GM12878 (cell line): ENCODE results near the gene LPCAT3. TPM values are rescaled to one million over a fixed set of nuclear protein-coding genes. Genes with fewer than 3 reads are reported as not detected.

ENCODE experiments used
- ATAC-seq: fragments of 200-7000 bp; cut with Tn5 transposase; 3 replicates; pipeline ENCODE4 v1.9.1; 2020; ENCODE audit warnings: mild to moderate bottlenecking, moderate library complexity
- BruUV-seq: library from RNA; stranded (reverse); fragments of 400-500 nt; replicated peaks from 2 replicates; lab custom pipeline; 2021; lab: Mats Ljungman, UMichigan
- CTCF ChIA-PET: fragments of 300-600 bp; sonication (Branson Sonifier 250); formaldehyde crosslinking; extraction: SDS; loops from one replicate; lab custom pipeline; 2021; ENCODE audit warnings: inconsistent platforms; lab: Yijun Ruan, JAX
- POLR2A ChIA-PET: fragments of 350-600 bp; formaldehyde crosslinking; extraction: SDS; loops from one replicate; lab custom pipeline; 2021; ENCODE audit warnings: inconsistent platforms; lab: Charles Lee
- RAD21 ChIA-PET: fragments of 300-600 bp; sonication (Branson Sonifier 250); formaldehyde crosslinking; loops from one replicate; lab custom pipeline; 2023; ENCODE audit warnings: antibody characterized with exemption; ENCODE audit not compliant: unreplicated experiment; lab: Charles Lee
- SMC1A ChIA-PET: fragments of 300-600 bp; sonication (Branson Sonifier 250); formaldehyde crosslinking; loops from one replicate; lab custom pipeline; 2023; ENCODE audit not compliant: unreplicated experiment, uncharacterized antibody; lab: Charles Lee
- DNase-seq: peaks from one replicate; pipeline ENCODE4 v3.0.0-alpha.2; 2011; ENCODE audit warnings: low read depth, low spot score
- FAIRE-seq: peaks from 3 replicates; lab custom pipeline; 2011; peaks lifted over from hg19 to GRCh38; lab: Jason Lieb, UNC
- H2AFZ ChIP-seq: 2 replicates; pipeline ENCODE4 v1.6.0; 2011; ENCODE audit warnings: low read depth, low read length, control low read depth; ENCODE audit not compliant: control insufficient read depth
- H3K27ac ChIP-seq: 2 replicates; pipeline ENCODE4 v1.5.1; 2011; ENCODE audit warnings: control low read depth; ENCODE audit not compliant: control insufficient read depth, insufficient read depth
- H3K27me3 ChIP-seq, 2 experiments: replicated peaks in 1 of 2; 2 replicates each; pipeline versions ENCODE4 v1.6.0 to v1.6.1; 2011; ENCODE audit warnings: low read length in 1 of 2; ENCODE audit not compliant: control insufficient read depth in 2 of 2, insufficient read depth in 2 of 2
- H3K36me3 ChIP-seq, 2 experiments: 2 replicates each; pipeline ENCODE4 v1.5.1; 2011; ENCODE audit warnings: low read length in 1 of 2; ENCODE audit not compliant: control insufficient read depth in 2 of 2, insufficient read depth in 2 of 2
- H3K4me1 ChIP-seq: 2 replicates; pipeline ENCODE4 v1.6.1; 2011; ENCODE audit warnings: mild to moderate bottlenecking, low read length, moderate library complexity, mixed read lengths; ENCODE audit not compliant: control insufficient read depth, insufficient read depth
- H3K4me2 ChIP-seq: 2 replicates; pipeline ENCODE4 v1.6.0; 2011; ENCODE audit warnings: control low read depth; ENCODE audit not compliant: control insufficient read depth, insufficient read depth
- H3K4me3 ChIP-seq: fragments of 200-600 bp; sonication (generic); 2 replicates; pipeline ENCODE4 v1.5.1; 2016
- H3K79me2 ChIP-seq: 2 replicates; pipeline ENCODE4 v1.6.0; 2011; ENCODE audit warnings: low read length; ENCODE audit not compliant: control insufficient read depth, insufficient read depth
- H3K9ac ChIP-seq: 2 replicates; pipeline ENCODE4 v1.8.0; 2011; ENCODE audit warnings: low read length, control low read depth, mixed read lengths; ENCODE audit not compliant: control insufficient read depth, insufficient read depth
- H3K9me3 ChIP-seq: replicated peaks from 3 replicates; pipeline ENCODE4 v1.5.1; 2011; ENCODE audit warnings: mild to moderate bottlenecking, low read length; ENCODE audit not compliant: control insufficient read depth, insufficient read depth
- H4K20me1 ChIP-seq: 2 replicates; pipeline ENCODE4 v1.6.0; 2011; ENCODE audit not compliant: control insufficient read depth, insufficient read depth
- ATF3 ChIP-seq: IDR thresholded peaks from 2 replicates; pipeline ENCODE4 v1.6.1; 2011; ENCODE audit warnings: low read depth, mild to moderate bottlenecking, low read length, moderate library complexity, borderline replicate concordance; ENCODE audit errors: extremely low read depth
- BACH1 ChIP-seq: fragments of 450-650 bp; IDR thresholded peaks from 2 replicates; pipeline ENCODE4 v1.6.1; 2017; ENCODE audit warnings: mild to moderate bottlenecking, borderline replicate concordance
- CEBPZ ChIP-seq: fragments of 150-350 bp; IDR thresholded peaks from 2 replicates; pipeline ENCODE4 v1.6.1; 2016; ENCODE audit warnings: low read depth, low read length
- DPF2 ChIP-seq: fragments of 450-650 bp; IDR thresholded peaks from 2 replicates; pipeline ENCODE4 v1.6.1; 2017; ENCODE audit warnings: mild to moderate bottlenecking
- E2F8 ChIP-seq: fragments of 450-650 bp; IDR thresholded peaks from 2 replicates; pipeline ENCODE4 v1.6.1; 2018; ENCODE audit warnings: mild to moderate bottlenecking, low read depth, moderate library complexity; ENCODE audit not compliant: partially characterized antibody
- HDAC6 ChIP-seq: fragments of 200-600 bp; sonication (generic); IDR thresholded peaks from one replicate; pipeline ENCODE4 v1.8.0; 2017; ENCODE audit warnings: antibody characterized with exemption; ENCODE audit not compliant: unreplicated experiment
- NFIC ChIP-seq: IDR thresholded peaks from 2 replicates; pipeline ENCODE4 v1.6.1; 2012; ENCODE audit warnings: low read depth, mild to moderate bottlenecking, inconsistent platforms, low read length, moderate library complexity
- PAX8 ChIP-seq: fragments of 450-650 bp; IDR thresholded peaks from 2 replicates; pipeline ENCODE4 v1.6.1; 2017; ENCODE audit warnings: mild to moderate bottlenecking, moderate library complexity
- YBX1 ChIP-seq: fragments of 450-650 bp; IDR thresholded peaks from 2 replicates; pipeline ENCODE4 v1.6.1; 2016; ENCODE audit warnings: antibody characterized with exemption
- ZNF207 ChIP-seq: fragments of 450-650 bp; IDR thresholded peaks from 2 replicates; pipeline ENCODE4 v1.6.1; 2014; ENCODE audit warnings: antibody characterized with exemption, mild to moderate bottlenecking, borderline replicate concordance
- WGBS: methylation state at CpG from one replicate; pipeline ENCODE4 v1.1.6; 2016; ENCODE audit warnings: low lambda C conversion rate; ENCODE audit not compliant: insufficient replicate concordance, insufficient coverage; ENCODE audit errors: missing lambda C conversion rate; 5-methylcytosine and 5-hydroxymethylcytosine counted together
- in situ Hi-C: fragments of 300-500 bp; cut with MboI; formaldehyde crosslinking; loops from 9 replicates; pipeline ENCODE4 v1.14.3; 2018; ENCODE audit warnings: mixed read lengths
- intact Hi-C: fragments of 100-400 bp; cut with micrococcal nuclease; formaldehyde crosslinking; loops from one replicate; pipeline ENCODE4 v1.14.2; 2022; ENCODE audit not compliant: unreplicated experiment
- polyA plus RNA-seq, 11 experiments: library from polyadenylated mRNA; depleted of rRNA in 4 of 11; unstranded in 6 of 11; stranded (reverse) in 5 of 11; fragments of >200 nt; fragmentation: Nextera tagmentation in 4 of 11; fragmentation: Illumina TruSeq in 1 of 11; extraction: Ambion mirVana in 4 of 11; extraction: Trizol in 1 of 11; gene quantifications; 1 replicate in 1 of 11; 2 replicates in 10 of 11; pipeline versions ENCODE4 v1.2.1 to v1.2.3, GENCODE V29; 2011 to 2016; ENCODE audit warnings: inconsistent platforms in 2 of 11, missing spikeins in 2 of 11, low read depth in 1 of 11
- total RNA-seq, 4 experiments: library from RNA; depleted of rRNA in 3 of 4; stranded (reverse); fragments of >200 nt in 3 of 4; fragmentation: Illumina TruSeq in 1 of 4; extraction: Trizol in 1 of 4; gene quantifications; 2 replicates each; pipeline versions ENCODE4 v1.2.1 to v1.2.3, GENCODE V29; 2013 to 2021
- TF ChIP-seq, protein P1 (sequence below): IDR thresholded peaks from 2 replicates; pipeline ENCODE4 v1.6.1; 2011; ENCODE audit warnings: borderline replicate concordance, low read depth, mild to moderate bottlenecking, moderate library complexity, low read length; ENCODE audit not compliant: insufficient read depth, poor library complexity, severe bottlenecking

Gene LPCAT3
- total and polyA plus RNA-seq, 10 of the 15 experiments (the other 5 are each of a cell fraction or from before 2014, with no cell fraction given), result 2.6 to 48.3 (median 23.0) TPM

- no peak for DNase-seq
- intact Hi-C loops (no loop called here), in situ Hi-C loops (loop anchor here (25.0 kb wide), 1 partner anchor 1670 kb away; no protein-coding TSS in a partner anchor)
- FAIRE-seq, result no peak
- Histone ChIP-seq H3K4me3 (no peak overlapping the region), H3K9me3 (no peaks in the 10 kb centered on the region), H3K36me3 (peaks cover 30 to 34% of the 10 kb centered on the region in 2 experiments), H2AFZ (no peak overlapping the region), H3K27ac (no peak overlapping the region), H3K79me2 (peaks cover 55% of the 10 kb centered on the region), H3K4me1 (peaks cover 21% of the 10 kb centered on the region), H3K4me2 (no peak overlapping the region), H4K20me1 (no peaks in the 10 kb centered on the region), H3K9ac (no peak overlapping the region), H3K27me3 (no peaks in the 10 kb centered on the region)
- no peak for TF ChIP-seq HDAC6
- TF ChIP-seq, protein P1, sequence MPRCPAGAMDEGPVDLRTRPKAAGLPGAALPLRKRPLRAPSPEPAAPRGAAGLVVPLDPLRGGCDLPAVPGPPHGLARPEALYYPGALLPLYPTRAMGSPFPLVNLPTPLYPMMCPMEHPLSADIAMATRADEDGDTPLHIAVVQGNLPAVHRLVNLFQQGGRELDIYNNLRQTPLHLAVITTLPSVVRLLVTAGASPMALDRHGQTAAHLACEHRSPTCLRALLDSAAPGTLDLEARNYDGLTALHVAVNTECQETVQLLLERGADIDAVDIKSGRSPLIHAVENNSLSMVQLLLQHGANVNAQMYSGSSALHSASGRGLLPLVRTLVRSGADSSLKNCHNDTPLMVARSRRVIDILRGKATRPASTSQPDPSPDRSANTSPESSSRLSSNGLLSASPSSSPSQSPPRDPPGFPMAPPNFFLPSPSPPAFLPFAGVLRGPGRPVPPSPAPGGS, result no peak
- no peak for TF ChIP-seq NFIC
- no peak for TF ChIP-seq PAX8
- no peak for TF ChIP-seq ATF3
- no peak for TF ChIP-seq DPF2
- no peak for TF ChIP-seq YBX1
- TF ChIP-seq ZNF207, result no peak
- no peak for TF ChIP-seq BACH1
- no peak for TF ChIP-seq E2F8
- no peak for TF ChIP-seq CEBPZ
- ChIA-PET CTCF (interaction anchor here (0.8 to 3.2 kb wide), 10 partner anchors 8 to 144 kb away, joined by 3 to 40 read pairs (median 5); partner anchors contain the start of genes C12orf57 and RNU7-1), SMC1A (interaction anchor here (0.9 to 3.1 kb wide), 4 partner anchors 22 to 142 kb away, joined by 3 to 36 read pairs (median 4); partner anchors contain the start of genes C1RL and LPCAT3), POLR2A (interaction anchor here (2.5 kb wide), 1 partner anchor 23 kb away, joined by 28 read pairs; the partner anchor contains the start of genes C12orf57 and RNU7-1), RAD21 (interaction anchor here (2.0 kb wide), 1 partner anchor 23 kb away, joined by 13 read pairs; no protein-coding TSS in a partner anchor)
- BruUV-seq, result no TSS peak
- no peak for ATAC-seq
- WGBS, result 98% methylated on average over 8 of the region's 10 CpGs
Measured at GRCh38 chr12:6967651-6968100, 50.6 kb downstream of the LPCAT3 start.
